ENCODE results near the gene GMPR.

GRCh38 chr6:16311763-16312162 is 73.4 kb downstream of the GMPR start:
- TF ChIP-seq CTCF (IDR thresholded peaks at IDR 0.05) (no peak), POLR2A (IDR thresholded peaks at IDR 0.05) (no peak), EP300 (IDR thresholded peaks at IDR 0.05) (no peak), POLR2AphosphoS5 (IDR thresholded peaks at IDR 0.05) (no peak)
